Activated CD8-positive, alpha-beta memory T cell treated with anti-CD3 and anti-CD28 coated beads for 36 hours (primary cell): ENCODE measurements around the gene CNPY1. TPM values are rescaled to one million over a fixed set of nuclear protein-coding genes. Genes with fewer than 3 reads are reported as not detected.

Experiments
- CTCF ChIA-PET: fragments of 350-600 bp; sonication (Branson Sonifier 250); formaldehyde crosslinking; loops from one replicate; lab custom pipeline; 2021; ENCODE audit warnings: antibody characterized with exemption; lab: Charles Lee
- POLR2A ChIA-PET: fragments of 350-600 bp; sonication (Branson Sonifier 250); formaldehyde crosslinking; loops from one replicate; lab custom pipeline; 2021; ENCODE audit warnings: antibody characterized with exemption; lab: Charles Lee
- total RNA-seq, 2 experiments: library from RNA; stranded (reverse); gene quantifications; one replicate each; pipeline ENCODE4 v1.2.3, GENCODE V29; 2021

The CNPY1 gene
- total RNA-seq, 2 experiments from 2014 or later = not detected

DNA sequence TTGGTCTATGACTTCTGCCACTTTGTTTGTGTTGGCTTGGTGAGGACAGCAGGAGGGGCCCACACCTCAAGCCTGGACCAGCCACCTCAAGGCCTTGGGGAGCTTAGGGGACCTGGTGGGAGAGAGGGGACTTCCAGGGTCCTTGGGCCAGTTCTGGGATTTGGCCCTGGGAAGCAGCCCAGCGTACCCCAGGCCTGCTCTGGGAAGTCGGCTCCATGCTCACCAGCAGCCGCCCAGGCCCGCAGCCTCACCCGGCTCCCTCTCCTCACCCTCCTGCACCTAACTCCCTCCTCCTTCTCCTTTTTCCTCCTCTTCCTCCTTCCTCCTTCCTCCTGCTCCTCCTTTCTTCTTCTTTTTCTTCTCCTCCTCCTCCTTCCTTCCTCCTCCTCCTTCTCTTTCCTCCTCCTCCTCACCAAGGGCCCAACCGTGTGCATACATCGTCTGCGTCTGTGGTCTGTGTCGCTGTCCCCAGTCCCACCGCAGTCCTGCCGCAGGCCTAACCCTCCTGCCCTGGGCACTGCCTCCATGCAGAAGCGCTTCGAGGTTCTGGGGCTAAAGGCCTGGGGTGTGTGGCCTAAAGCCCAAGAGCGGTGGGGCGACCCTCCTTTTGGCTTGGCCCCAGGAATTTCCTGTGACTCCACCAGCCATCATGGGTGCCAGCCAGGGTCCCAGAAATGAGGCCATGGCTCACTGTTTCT is 83.1 kb downstream of the CNPY1 start:
- ChIA-PET POLR2A (no interaction called here), CTCF (no interaction called here)

DNA sequence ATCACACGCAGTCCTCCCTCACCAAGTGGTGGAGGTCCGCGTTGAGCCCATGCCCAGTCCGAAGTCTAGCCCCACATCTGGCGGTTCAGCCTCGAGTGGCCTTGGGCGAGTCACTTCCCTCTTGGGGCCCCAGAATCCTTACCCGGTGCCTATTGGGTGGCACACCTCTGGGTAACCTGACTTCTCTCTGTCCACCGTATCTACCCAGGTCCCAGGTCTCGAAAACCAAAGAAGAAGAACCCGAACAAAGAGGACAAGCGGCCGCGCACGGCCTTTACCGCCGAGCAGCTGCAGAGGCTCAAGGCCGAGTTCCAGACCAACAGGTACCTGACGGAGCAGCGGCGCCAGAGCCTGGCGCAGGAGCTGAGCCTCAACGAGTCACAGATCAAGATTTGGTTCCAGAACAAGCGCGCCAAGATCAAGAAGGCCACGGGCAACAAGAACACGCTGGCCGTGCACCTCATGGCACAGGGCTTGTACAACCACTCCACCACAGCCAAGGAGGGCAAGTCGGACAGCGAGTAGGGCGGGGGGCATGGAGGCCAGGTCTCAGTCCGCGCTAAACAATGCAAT is 84.1 kb downstream of the CNPY1 start:
- CTCF ChIA-PET = no interaction called here

DNA sequence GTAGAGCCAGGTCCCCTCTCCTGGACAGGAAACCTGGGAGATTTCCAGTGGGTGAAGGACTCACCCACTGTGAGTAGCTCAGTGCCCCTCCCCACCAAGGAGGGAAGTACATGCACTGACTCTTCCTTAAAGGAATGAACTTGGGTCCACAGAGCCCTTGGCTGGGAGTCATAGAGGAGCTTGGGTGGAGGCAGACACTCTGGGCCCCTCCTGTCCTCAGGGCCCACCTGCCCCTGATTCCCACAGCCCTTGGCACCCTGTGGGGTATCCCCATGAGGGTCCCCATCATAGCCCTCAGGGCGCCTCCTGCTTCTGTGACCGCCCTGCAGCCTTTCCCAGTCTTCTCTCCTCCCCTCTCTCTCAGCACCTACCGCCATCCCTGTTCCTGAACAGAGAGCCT is 84.7 kb downstream of the CNPY1 start:
- ChIA-PET CTCF (no interaction called here), POLR2A (no interaction called here)

More for the DNA sequence above, 84.1 kb downstream of the CNPY1 start:
- POLR2A ChIA-PET = no interaction called here

DNA sequence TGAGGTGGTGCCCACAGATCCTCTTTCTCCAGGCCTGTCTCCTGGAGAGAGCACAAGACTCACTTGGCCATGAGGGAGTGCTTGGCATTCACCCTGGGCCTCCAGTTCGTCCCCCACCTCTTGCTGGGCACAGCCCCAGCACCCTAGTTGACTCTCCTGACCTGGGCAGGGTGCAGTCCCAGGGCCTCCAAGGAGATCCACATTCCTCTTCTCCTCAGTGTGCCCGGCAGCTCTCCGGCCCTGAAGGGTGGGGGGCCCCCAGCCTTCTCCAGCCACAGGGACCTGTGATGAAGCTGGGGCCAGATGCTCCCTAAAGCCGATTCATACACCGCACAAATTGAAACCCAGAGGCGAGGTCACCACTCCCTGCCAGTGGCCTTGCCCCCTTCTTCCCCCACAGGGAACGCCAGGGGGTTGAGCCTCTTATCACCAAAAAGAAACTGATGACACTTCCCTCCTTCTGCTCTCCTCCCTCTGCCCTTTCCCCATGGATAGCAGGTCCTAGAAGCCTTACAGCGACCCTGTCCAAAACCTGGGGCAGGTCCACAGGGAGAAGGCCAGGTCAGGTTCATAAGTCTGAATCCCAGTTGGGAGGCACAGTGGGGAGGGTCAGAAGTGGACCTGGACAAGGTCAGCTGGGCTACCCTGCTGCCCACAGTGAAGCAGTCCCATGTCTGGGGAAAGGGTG is 85.3 kb downstream of the CNPY1 start:
- CTCF ChIA-PET = no interaction called here
- POLR2A ChIA-PET = no interaction called here

DNA sequence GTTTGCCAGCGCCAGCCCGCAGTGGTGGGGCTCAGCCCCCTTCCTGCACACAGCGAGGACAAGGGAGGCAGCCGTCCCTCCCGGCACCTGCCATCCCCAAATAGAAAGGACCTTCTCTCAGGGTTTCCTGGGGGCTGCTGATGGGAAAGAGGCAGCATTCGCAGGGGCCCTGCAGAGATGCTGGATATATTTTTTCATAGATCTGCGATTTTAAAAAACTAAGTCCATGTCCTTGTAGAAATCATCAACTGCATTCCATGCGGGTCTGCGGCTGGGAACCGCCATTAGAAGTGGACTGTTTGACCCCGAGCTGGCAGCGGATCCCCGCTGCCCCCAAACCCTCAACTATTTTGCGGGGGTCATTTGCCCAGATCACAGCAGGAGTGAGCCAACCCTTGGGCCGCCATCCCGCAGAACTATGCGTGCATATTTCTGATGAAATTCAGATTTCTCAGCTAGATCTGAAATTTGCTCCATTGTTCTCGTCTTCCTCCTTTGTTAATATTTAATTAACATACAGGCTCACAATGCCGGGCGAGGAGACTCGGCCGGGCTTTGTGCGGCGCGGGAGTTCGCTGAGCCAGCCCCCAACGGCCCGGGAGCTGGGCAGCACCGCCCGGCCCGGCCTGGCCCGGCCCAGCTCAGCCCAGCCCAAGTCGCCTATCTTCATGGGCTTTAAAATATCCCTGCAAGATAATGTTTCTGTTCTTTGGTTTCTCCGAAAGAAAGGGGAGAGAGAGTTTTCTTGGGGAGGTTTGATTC is 86.5 kb downstream of the CNPY1 start:
- CTCF ChIA-PET = no interaction called here
- POLR2A ChIA-PET = no interaction called here

DNA sequence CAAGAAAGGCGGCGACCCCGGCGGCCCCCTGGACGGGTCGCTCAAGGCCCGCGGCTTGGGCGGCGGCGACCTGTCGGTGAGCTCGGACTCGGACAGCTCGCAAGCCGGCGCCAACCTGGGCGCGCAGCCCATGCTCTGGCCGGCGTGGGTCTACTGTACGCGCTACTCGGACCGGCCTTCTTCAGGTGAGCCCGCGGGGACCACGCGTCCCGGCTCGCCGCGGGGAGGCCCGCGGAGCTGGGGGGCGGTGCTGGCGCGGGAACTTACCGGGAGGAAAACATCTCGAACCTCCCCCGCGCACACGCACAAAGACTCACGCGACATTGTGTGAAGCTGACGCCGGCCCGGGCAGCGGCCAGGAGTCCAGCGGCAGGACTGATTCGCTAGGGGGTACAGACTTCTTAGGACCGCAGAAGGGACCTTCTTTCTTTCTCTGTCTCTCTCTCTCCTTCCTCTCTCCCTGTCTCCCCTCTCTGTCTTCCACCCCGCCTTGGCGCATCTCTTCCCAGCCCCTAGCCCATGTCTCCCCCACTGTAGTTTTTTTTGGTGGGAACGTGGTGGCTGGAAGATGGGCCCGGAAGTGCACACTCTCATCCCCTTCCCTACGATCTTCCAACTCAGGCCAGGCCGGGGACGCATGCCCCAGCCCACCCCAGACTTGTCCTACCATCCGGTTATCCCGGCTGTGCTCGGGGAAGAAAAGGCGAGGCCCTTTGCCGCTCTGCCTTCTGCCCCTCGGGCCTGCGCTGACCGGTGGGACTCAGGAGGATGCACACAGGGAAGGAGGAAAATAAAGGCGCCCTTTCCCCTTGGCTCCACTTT is 87.3 kb downstream of the CNPY1 start:
- POLR2A ChIA-PET = no interaction called here
- CTCF ChIA-PET = no interaction called here

DNA sequence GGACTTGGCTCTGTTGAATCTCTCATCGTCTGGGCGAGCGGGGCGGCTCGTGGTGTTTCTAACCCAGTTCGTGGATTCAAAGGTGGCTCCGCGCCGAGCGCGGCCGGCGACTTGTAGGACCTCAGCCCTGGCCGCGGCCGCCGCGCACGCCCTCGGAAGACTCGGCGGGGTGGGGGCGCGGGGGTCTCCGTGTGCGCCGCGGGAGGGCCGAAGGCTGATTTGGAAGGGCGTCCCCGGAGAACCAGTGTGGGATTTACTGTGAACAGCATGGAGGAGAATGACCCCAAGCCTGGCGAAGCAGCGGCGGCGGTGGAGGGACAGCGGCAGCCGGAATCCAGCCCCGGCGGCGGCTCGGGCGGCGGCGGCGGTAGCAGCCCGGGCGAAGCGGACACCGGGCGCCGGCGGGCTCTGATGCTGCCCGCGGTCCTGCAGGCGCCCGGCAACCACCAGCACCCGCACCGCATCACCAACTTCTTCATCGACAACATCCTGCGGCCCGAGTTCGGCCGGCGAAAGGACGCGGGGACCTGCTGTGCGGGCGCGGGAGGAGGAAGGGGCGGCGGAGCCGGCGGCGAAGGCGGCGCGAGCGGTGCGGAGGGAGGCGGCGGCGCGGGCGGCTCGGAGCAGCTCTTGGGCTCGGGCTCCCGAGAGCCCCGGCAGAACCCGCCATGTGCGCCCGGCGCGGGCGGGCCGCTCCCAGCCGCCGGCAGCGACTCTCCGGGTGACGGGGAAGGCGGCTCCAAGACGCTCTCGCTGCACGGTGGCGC is 88.1 kb downstream of the CNPY1 start, which contains the start of gene EN2:
Gene EN2, plus strand, starts transcription at position 19 of the 767 bp plus-strand sequence. Its CDS starts 249 bp downstream, at position 268.
- POLR2A ChIA-PET = no interaction called here
- CTCF ChIA-PET = no interaction called here

DNA sequence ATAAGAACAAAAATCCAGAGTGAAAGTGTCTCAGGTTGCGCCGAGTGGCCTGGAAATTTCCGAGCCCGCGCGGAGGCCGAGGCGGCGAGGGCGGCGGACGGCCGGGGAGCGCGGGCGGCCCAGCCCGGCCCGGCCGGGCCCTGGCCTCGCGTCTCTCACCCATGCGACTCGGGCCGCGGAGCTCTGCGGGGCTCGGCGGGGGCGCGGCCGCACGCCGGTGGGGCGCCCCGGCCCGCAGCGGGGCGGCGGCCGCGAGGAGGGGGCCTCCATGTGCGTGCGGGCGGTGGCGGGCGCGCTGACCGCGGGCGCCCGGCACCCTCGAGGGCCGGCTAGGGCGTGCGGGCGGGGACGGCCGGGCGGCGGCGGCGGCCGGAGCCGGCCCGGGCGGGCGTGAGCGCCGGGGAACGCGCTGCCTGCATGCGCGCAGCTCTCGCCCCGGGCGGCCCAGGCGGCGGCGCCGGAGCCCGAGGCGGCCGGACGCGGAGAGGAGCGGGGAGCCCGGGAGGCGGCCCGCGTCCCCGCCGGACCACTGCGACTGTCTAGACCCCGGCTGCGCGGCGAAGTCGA is 88.7 kb downstream of the CNPY1 start:
- ChIA-PET CTCF (no interaction called here), POLR2A (no interaction called here)

DNA sequence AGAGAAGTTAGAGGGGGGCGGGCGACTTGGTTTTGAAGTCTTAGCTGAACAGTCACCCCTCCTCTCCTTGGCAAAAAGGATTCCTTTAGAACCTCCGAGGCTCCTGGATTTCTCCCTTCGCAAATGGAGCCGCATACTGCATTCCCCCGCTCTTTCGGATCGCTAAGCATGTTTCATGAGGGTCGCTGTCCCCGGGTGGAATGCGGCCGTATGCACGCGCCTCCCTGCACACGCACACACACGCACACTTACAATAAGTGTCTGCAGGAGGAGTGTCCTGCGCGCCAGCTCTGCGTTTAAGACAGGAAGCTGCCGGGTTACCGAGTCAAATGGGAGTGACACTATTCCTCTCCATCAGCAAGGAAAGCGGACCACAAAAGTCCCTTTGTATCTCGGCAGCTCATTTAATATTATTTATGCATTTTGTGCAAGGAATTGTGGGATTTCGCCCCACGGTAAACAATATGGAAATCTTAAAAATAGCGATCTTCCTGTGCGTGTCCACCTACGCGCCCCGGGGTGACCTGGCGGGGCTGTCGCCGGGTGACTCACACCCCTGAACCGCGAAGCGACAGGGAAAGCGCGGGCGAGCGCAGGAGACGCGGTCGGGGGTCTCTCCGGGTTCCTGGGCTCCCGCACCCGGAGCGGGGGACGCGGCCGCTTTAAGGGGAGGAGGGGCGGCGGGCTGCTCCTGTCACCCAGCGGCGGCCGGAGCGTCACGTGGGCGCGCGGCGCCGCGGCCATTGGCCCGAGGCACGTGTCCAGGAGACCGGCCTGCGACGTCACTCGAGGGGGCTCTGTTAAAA is 89.4 kb downstream of the CNPY1 start:
- ChIA-PET POLR2A (no interaction called here), CTCF (no interaction called here)

DNA sequence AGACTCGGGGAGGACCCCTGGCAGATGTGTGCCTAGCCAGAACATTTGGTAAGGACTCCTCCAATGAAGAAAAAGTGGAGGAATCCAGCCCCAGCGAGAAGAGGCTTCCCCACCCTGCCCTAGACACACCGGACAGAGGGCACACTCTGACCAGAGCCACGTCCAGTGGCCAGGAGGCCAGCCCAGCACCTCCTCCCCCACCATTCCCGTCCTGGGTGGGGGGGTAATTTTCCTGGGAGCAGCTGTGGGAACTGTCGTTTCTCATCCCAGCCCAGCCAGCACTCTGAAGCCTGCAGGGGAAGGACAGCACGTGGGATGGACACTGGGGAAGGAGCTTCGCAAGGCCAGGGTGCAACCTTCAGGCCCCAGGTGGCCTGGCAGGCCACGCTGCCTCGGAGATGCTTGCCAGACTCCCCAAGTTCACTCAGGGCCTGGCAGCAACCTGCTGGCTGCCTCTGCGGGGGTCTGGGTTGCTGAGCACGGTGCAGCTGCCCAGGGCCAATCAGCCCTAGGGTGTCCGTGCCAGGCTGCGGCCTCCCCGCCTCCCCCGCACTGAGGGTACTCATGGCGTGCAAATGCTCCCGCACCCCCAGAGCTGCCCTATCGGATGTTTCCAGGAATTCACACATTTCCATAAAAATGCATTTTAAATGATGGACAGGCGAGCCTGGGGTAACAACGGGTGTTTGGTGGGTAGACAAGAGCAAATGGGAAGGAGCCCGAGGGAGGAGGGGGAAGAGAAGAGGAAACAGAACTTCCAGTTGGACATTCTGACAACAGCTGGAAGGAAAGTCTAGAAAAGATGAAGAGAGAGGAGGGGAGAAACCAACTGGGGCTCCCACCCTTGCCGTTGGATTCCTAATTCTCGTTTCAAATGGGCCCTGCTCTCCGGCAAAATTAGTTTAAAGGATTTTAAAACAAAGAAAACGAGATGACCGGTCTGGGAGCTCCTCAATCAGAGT is 90.3 kb downstream of the CNPY1 start:
- ChIA-PET CTCF (no interaction called here), POLR2A (no interaction called here)

DNA sequence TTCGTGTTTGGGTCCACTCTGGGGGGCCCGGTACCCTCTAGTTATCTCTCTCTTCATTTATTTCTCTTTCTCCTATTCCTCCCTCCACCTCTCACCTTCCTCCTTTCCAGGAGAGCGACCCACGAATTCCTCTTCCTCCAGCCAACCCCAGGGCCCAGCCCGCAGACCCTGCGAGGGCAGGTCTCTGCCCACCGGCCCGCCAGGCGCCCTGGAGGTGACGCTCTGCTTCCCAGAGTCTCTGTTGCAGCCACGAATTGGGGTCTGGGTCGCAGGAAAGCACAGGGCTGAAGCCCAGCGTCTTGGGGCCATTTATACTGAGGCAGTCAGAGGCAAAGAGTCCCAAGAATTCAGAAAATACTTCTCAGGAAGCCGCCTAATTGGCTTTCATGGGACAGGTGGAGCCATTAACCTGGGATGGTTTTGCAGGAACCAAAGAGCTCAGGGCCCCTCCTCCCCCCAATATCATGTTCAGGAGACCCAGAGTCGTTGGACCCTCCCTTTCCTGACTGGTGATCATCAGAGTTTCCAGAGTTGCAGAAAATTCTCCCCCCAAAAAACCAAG is 91.1 kb downstream of the CNPY1 start:
- ChIA-PET POLR2A (no interaction called here), CTCF (no interaction called here)

DNA sequence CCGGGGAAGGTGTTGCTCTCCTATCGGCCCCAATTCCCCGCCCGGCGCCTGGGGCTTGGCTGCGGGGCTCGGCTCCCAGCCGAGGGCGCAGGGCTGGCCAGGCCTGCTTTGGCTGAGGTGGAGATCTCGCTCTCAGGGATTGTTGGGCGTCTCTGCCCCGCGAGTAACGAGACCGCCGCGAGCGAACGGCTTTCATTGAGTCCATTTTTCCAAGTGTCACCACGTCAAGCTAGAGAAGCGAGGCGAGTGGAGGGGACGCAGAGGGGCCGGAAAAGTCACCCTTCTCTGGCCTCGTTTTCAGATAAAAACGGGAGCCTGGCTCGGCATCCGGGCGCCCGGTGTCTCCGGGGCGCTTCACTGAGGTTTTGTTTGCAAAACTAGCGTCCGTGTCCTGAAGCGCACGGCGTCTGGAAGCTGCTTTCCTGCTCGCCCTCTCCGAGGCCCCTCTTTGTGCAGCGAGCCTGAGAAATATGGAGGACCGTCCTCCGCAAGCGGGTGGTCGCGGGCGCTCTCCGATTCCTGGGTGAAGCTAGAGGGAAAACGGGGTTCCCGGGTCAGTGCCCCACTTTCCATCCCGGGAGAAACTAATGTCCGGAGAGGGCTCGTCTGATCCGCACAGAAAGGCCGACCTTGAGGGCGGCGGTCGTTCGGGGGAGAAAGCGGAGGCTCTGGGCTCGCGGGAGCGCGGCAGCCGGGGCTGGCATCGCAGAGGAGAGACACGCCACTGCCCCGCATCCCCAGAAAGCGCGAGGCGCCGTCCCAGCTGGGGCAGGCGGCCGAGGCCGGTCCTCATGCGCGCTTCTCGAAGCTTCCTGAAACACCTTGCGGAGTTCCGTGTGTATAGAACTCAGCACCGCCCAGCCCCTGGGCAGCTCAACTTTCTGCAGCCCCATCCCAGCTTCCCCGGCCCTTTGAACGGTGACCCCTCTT is 91.9 kb downstream of the CNPY1 start:
- ChIA-PET POLR2A (no interaction called here), CTCF (interaction anchor here (1.4 kb wide), 1 partner anchor 79 kb away, joined by 3 read pairs; no protein-coding TSS in a partner anchor)

DNA sequence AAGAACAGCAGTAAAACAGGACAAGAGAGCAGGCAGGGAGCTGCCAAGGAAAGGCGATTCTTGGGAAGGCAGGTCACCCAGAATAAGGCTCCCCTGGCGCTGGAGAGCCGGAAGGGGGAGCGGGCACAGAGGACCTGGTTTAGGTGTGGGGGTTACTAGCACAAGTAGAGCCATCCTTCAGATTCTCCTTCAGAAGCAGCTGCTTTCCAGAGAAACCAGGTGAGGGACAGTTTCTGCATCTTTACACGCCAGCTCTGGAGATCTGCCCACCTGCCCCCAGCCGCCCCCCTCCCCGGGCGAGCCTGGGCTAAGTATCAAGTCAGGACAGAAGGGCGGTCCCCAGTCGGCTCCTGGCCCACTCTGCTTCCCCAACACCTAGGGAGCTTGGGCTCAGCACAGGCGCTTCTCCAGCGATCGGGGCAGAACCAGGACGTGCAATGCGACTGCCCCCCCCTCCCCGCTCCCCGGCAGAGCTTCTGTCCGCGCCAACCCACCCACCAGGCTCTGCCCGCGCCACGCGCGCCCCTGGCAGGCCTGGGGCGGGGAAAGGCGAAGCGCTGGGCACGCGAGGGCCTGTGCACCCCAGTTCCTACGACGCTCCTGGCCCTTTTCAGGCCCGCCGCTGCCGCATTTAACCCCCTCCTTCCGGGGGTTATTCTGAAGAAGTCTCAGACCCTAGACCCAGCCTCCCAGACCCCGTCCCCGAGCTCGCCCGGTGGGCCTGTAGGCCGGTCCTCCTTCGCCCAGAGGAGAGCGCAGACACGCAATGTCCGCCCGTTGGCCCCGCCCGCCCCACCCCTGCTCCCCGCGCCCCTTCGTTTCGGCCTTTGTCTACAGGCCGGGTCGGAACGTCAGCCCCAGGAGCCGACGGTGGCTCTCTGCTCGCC is 92.8 kb downstream of the CNPY1 start:
- POLR2A ChIA-PET = no interaction called here
- CTCF ChIA-PET = interaction anchor here (1.0 to 1.4 kb wide), 2 partner anchors 75 to 80 kb away, joined by 3 read pairs; no protein-coding TSS in a partner anchor
